ENCODE measurements around the gene ABI1. TPM values are rescaled to one million over a fixed set of nuclear protein-coding genes. Genes with fewer than 3 reads are reported as not detected.

Gene ABI1
- total RNA-seq, 1 experiment from 2014 or later = 36.9 TPM

GRCh38 chr10:26723016-26723415, 137.7 kb downstream of the ABI1 start:
- H3K23me2 ChIP-seq (ENCODE audit: insufficient read length, low read depth, low read length, poor library complexity, severe bottlenecking) = no peaks in the 10 kb centered on the region
- H3K27me3 ChIP-seq (ENCODE audit: insufficient read depth, low read length) = no peaks in the 10 kb centered on the region
- H3K79me1 ChIP-seq (ENCODE audit: insufficient read depth, low read depth, low read length, poor library complexity, severe bottlenecking) = no peaks in the 10 kb centered on the region
- no peak overlapping the region for H4K91ac ChIP-seq (ENCODE audit: insufficient read length, low read depth, low read length)
- no peak overlapping the region for H3K56ac ChIP-seq (ENCODE audit: insufficient read length, low read depth, low read length)
- no peak overlapping the region for H2BK20ac ChIP-seq (ENCODE audit: low read depth, low read length, poor library complexity, severe bottlenecking)
- no peak overlapping the region for H4K5ac ChIP-seq (ENCODE audit: insufficient read length, low read depth, low read length)
- H3K23ac ChIP-seq (ENCODE audit: insufficient read length, low read depth, low read length) = no peak overlapping the region
- Mint-ChIP-seq H3K4me1 (no peaks in the 10 kb centered on the region), H3K27ac (peak overlapping the region in 1 of 3 experiments; percentile 74; a peak in 2 of 7 replicates), H3K36me3 (ENCODE audit: insufficient read depth in 1 of 3, low read depth in 3 of 3) (peaks cover 15 to 78% (median 48%) of the 10 kb centered on the region in 3 experiments; a peak in 6 of 7 replicates), H3K4me3 (no peak overlapping the region), H3K9me3 (no peaks in the 10 kb centered on the region), H3K27me3 (ENCODE audit: low read depth) (no peaks in the 10 kb centered on the region)
- H2AFZ ChIP-seq (ENCODE audit: low read length) = no peak overlapping the region
- no peak overlapping the region for H2BK12ac ChIP-seq (ENCODE audit: insufficient read length, low read depth, low read length)
- H3K18ac ChIP-seq (ENCODE audit: insufficient read length, low read depth, low read length) = no peak overlapping the region
- TF ChIP-seq CTCF (conservative IDR thresholded peaks at IDR 0.05) = no peak
- no peak overlapping the region for H2BK15ac ChIP-seq (ENCODE audit: low read depth, low read length)
- no peak overlapping the region for H2BK5ac ChIP-seq (ENCODE audit: insufficient read length, low read length)
- H4K8ac ChIP-seq (replicated peaks; ENCODE audit: insufficient read length, low read depth, low read length) = no peak overlapping the region
- no peaks in the 10 kb centered on the region for H3K79me2 ChIP-seq (ENCODE audit: insufficient read depth, low read length)
- H3K9me3 ChIP-seq (ENCODE audit: control insufficient read depth, low read depth, low read length) = no peaks in the 10 kb centered on the region
- H3K14ac ChIP-seq (ENCODE audit: insufficient read depth, low read length) = no peak overlapping the region
- WGBS (ENCODE audit: extremely low coverage, insufficient read length, low lambda C conversion rate) = no CpG with 5 or more reads among the region's 4 CpGs
- no peak overlapping the region for H3K9ac ChIP-seq (ENCODE audit: extremely low read depth, insufficient read length, low read length)
- no peak overlapping the region for H2BK120ac ChIP-seq (ENCODE audit: low read depth, low read length, poor library complexity, severe bottlenecking)
- H3K4me1 ChIP-seq (ENCODE audit: insufficient read depth, low read length) = no peaks in the 10 kb centered on the region
- H2AK5ac ChIP-seq (ENCODE audit: insufficient read length, low read length) = no peak overlapping the region
- H3T11ph ChIP-seq (ENCODE audit: low read length) = no peak overlapping the region
- no peaks in the 10 kb centered on the region for H4K20me1 ChIP-seq (ENCODE audit: control insufficient read depth, insufficient read depth, insufficient read length)
- H3K4me2 ChIP-seq (ENCODE audit: insufficient read depth, insufficient read length, low read length) = no peak overlapping the region
- no peak for DNase-seq
- H3K4ac ChIP-seq (ENCODE audit: low read depth, low read length) = no peak overlapping the region
- H3K27ac ChIP-seq (ENCODE audit: insufficient read length, low read depth, low read length) = no peak overlapping the region

Measured in H9 (cell line).